Mammary epithelial cell (primary cell): Measurements from ENCODE around the gene TRIO.

Experiments
- CTCF ChIP-seq, 2 donors: IDR thresholded peaks in 1 of 2; conservative IDR thresholded peaks in 1 of 2; 2 replicates each; pipeline ENCODE4 v1.5.1; 2011 to 2012; ENCODE audit warnings: inconsistent platforms in 2 of 2, low read length in 2 of 2, mild to moderate bottlenecking in 2 of 2, control low read depth in 1 of 2, low read depth in 1 of 2; ENCODE audit not compliant: insufficient read depth in 1 of 2; ENCODE audit errors: extremely low read depth in 1 of 2
- EZH2 ChIP-seq: IDR thresholded peaks from 2 replicates; pipeline ENCODE4 v1.6.1; 2012; ENCODE audit warnings: low read length, inconsistent platforms, borderline replicate concordance

GRCh38 chr5:14109771-14110170, 33.4 kb upstream of the TRIO start:
- TF ChIP-seq EZH2 (no peak), CTCF (conservative IDR thresholded peaks at IDR 0.05 in 1 of 2, IDR thresholded peaks at IDR 0.05 in 1 of 2; ENCODE audit: extremely low read depth in 1 of 2, insufficient read depth in 1 of 2, low read depth in 1 of 2, low read length in 2 of 2) (no peak)
